AG04450 (cell line): ENCODE data around the gene FARS2. TPM values are rescaled to one million over a fixed set of nuclear protein-coding genes. Genes with fewer than 3 reads are reported as not detected.

Source experiments
- CTCF ChIA-PET: fragments of 300-600, 350-600 bp; formaldehyde crosslinking; extraction: SDS; loops from one replicate; lab custom pipeline; 2022; ENCODE audit warnings: antibody characterized with exemption, inconsistent platforms; lab: Charles Lee
- POLR2A ChIA-PET: fragments of 350-600 bp; formaldehyde crosslinking; extraction: SDS; loops from one replicate; lab custom pipeline; 2021; ENCODE audit warnings: antibody characterized with exemption, inconsistent platforms; lab: Yijun Ruan, JAX
- DNase-seq: peaks from one replicate; pipeline ENCODE4 v3.0.0-alpha.2; 2011; ENCODE audit warnings: low read depth, low spot score
- H3K27ac ChIP-seq: one replicate; pipeline ENCODE4 v1.5.1; 2012; ENCODE audit warnings: low read depth, low read length, control low read depth
- H3K27me3 ChIP-seq: one replicate; pipeline ENCODE4 v1.6.0; 2012; ENCODE audit warnings: low read length; ENCODE audit not compliant: control insufficient read depth, insufficient read depth
- H3K4me3 ChIP-seq: 2 replicates; pipeline ENCODE4 v1.5.1; 2011; ENCODE audit warnings: mild to moderate bottlenecking, low read depth, low read length, control low read depth
- H3K9me3 ChIP-seq: 2 replicates; pipeline ENCODE4 v1.5.1; 2012; ENCODE audit warnings: low read length; ENCODE audit not compliant: control insufficient read depth, insufficient read depth
- CTCF ChIP-seq: IDR thresholded peaks from 2 replicates; pipeline ENCODE4 v1.5.1; 2011; ENCODE audit warnings: low read depth, low read length, control low read depth, inconsistent platforms
- polyA plus RNA-seq: library from polyadenylated mRNA; depleted of rRNA; stranded (reverse); fragments of >200 nt; gene quantifications from 2 replicates; pipeline ENCODE4 v1.2.3, GENCODE V29; 2011

Gene FARS2
- polyA plus RNA-seq, 1 experiment = 14.0 TPM

- ChIA-PET POLR2A (no interaction called here), CTCF (interaction anchor here (0.9 kb wide), 1 partner anchor 8 kb away, joined by 3 read pairs; no protein-coding TSS in a partner anchor)
- no peaks in the 10 kb centered on the region for H3K27me3 ChIP-seq
- no peaks in the 10 kb centered on the region for H3K9me3 ChIP-seq
- H3K27ac ChIP-seq = no peak overlapping the region
- no peak for TF ChIP-seq CTCF
- no peak for DNase-seq
- H3K4me3 ChIP-seq = no peak overlapping the region
These were observed 72.3 kb downstream of the FARS2 start for GRCh38 chr6:5333658-5334057.

GRCh38 chr6:5334341-5334740 lies 73.0 kb downstream of the FARS2 start:
- POLR2A ChIA-PET = no interaction called here
- TF ChIP-seq CTCF = no peak
- H3K4me3 ChIP-seq = no peak overlapping the region
- H3K27ac ChIP-seq = no peak overlapping the region
- CTCF ChIA-PET = interaction anchor here (0.9 kb wide), 1 partner anchor 9 kb away, joined by 3 read pairs; no protein-coding TSS in a partner anchor
- no peak for DNase-seq
- no peaks in the 10 kb centered on the region for H3K27me3 ChIP-seq
- H3K9me3 ChIP-seq = no peaks in the 10 kb centered on the region

- H3K4me3 ChIP-seq = no peak overlapping the region
- ChIA-PET POLR2A (no interaction called here), CTCF (no interaction called here)
- no peaks in the 10 kb centered on the region for H3K27me3 ChIP-seq
- H3K9me3 ChIP-seq = no peaks in the 10 kb centered on the region
- no peak for TF ChIP-seq CTCF
- DNase-seq = no peak
- H3K27ac ChIP-seq = no peak overlapping the region
These were observed 73.7 kb downstream of the FARS2 start for GRCh38 chr6:5335020-5335419.

GRCh38 chr6:5337573-5337972 lies 76.3 kb downstream of the FARS2 start:
- no peaks in the 10 kb centered on the region for H3K9me3 ChIP-seq
- POLR2A ChIA-PET = no interaction called here
- DNase-seq = no peak
- no peaks in the 10 kb centered on the region for H3K27me3 ChIP-seq
- H3K27ac ChIP-seq = no peak overlapping the region
- CTCF ChIA-PET = no interaction called here
- no peak overlapping the region for H3K4me3 ChIP-seq
- TF ChIP-seq CTCF = no peak

- Histone ChIP-seq H3K27me3 (no peaks in the 10 kb centered on the region), H3K4me3 (no peak overlapping the region), H3K27ac (no peak overlapping the region), H3K9me3 (no peaks in the 10 kb centered on the region)
- ChIA-PET CTCF (no interaction called here), POLR2A (no interaction called here)
- no peak for DNase-seq
- TF ChIP-seq CTCF = no peak
These were observed 77.1 kb downstream of the FARS2 start for GRCh38 chr6:5338177-5338960.
